ENCODE data around the gene THEM5.

Gene THEM5

DNA sequence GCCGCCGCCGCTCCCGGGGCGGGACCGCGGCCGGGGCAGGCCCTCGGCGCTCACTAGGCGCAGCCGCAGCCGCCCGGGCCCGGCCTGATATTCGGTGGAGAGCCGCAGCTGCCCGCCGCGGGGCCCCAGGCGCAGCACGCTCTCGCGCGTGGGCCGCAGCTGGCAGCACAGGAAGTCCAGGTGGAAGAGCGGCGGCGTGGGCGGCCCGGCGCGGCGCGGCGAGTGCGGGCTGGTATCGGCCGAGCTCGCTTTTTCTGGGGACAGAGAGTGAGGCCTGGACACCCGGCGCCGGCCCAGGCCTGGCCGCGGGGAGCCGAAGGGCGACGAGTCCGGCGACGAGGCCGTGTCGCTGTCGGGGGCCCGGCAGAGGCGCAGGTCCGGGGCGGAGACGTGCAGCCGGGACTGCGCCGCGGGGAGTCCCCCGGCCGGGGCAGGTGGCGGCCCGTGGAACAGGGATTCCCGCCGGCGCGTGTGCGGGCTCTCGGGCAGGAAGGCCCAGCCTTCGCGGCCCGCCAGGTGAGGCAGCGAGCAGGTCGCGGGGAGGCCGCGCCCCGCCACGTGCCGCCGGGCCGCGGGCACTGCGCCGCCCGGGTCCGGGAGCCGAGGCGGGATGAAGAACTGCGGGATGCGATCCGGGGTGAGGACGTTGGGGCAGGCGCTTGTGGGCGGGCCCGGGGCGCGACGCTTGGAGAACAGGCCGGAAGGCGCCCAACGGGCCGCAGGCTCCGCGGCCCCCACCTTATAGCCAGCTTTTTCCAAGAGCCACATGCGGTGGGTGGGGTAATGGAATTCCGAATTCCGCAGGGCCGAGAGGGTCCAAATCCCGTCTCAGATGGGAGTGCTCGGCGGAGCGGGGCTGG is 15.1 kb downstream of the THEM5 start:
- Histone ChIP-seq H3K4me3 (ENCODE audit: low read length) (peak overlapping the region; percentile 64), H3K4me2 (ENCODE audit: low read length) (peak overlapping the region; percentile 78), H3K9me3 (replicated peaks; ENCODE audit: low read length) (no peaks in the 10 kb centered on the region), H3K9ac (ENCODE audit: low read depth, low read length) (peak overlapping the region; percentile 51), H3K36me3 (ENCODE audit: insufficient read depth, low read length) (no peaks in the 10 kb centered on the region), H3K27me3 (ENCODE audit: control insufficient read depth, insufficient read depth, low read length) (peaks cover 39% of the 10 kb centered on the region), H3K4me1 (ENCODE audit: control insufficient read depth, insufficient read depth, low read length) (peaks cover 23% of the 10 kb centered on the region)

DNA sequence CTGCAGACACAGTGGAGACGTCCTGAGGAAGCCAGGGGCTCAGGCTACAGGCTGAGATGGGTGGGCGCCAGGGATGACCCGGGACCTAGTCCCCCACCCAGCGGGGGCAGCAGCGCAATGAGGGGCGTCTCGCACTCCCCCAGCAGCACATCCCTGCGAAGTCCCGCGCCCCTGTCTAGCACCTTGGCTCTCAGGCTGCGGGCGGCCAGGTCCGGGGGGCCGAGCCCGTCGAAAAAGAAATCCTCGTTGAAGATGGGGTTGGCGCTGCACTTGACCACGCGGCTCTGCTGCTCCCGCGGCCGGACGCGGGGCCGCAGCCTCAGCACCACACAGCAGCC is 15.7 kb downstream of the THEM5 start:
- H3K27me3 ChIP-seq (ENCODE audit: control insufficient read depth, insufficient read depth, low read length) = peaks cover 39% of the 10 kb centered on the region
- peak overlapping the region; percentile 64 for H3K4me3 ChIP-seq (ENCODE audit: low read length)
- H3K4me2 ChIP-seq (ENCODE audit: low read length) = peak overlapping the region; percentile 78
- no peaks in the 10 kb centered on the region for H3K9me3 ChIP-seq (replicated peaks; ENCODE audit: low read length)
- peaks cover 23% of the 10 kb centered on the region for H3K4me1 ChIP-seq (ENCODE audit: control insufficient read depth, insufficient read depth, low read length)
- no peaks in the 10 kb centered on the region for H3K36me3 ChIP-seq (ENCODE audit: insufficient read depth, low read length)
- peak overlapping the region; percentile 51 for H3K9ac ChIP-seq (ENCODE audit: low read depth, low read length)

DNA sequence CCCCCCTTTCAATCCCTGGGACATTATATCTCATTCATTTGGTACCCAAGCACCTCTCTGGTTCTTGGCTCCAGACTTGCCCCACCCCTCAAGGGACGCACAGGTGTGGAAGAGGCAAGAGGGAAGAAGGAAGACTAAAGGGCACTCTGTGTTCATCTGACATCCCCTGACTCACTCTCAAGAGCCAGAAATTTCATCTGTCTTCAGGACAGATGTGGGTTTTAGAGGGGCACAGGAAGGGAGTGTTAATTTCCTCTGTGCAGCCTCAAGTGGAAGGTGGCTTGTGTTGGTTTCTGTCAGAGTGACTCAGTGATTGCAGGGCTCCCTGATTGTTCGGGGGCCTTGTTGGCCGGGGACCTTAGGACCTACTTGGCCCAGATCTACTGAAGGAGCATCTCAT is 16.3 kb downstream of the THEM5 start:
- Histone ChIP-seq H3K4me1 (ENCODE audit: control insufficient read depth, insufficient read depth, low read length) (peaks cover 23% of the 10 kb centered on the region), H3K4me2 (ENCODE audit: low read length) (no peak overlapping the region), H3K27me3 (ENCODE audit: control insufficient read depth, insufficient read depth, low read length) (peaks cover 38% of the 10 kb centered on the region), H3K36me3 (ENCODE audit: insufficient read depth, low read length) (no peaks in the 10 kb centered on the region), H3K9me3 (replicated peaks; ENCODE audit: low read length) (no peaks in the 10 kb centered on the region), H3K4me3 (ENCODE audit: low read length) (no peak overlapping the region), H3K9ac (ENCODE audit: low read depth, low read length) (no peak overlapping the region)

DNA sequence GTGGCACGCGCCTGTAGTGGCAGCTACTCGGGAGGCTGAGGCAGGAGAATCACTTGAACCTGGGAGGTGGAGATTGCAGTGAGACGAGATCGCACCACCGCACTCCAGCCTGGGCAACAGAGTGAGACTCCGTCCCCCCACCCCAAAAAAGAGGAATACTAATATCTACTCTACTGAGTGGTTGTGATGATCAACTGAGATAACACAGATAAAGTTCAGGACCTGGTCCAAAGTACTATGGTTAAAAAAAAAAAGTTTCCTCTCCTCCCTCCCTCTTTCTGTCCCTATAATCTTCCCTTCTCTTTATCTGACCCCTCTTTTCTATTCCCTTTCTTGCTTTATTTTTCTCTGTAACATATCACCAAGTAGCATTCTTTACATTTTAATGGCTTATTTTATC is 17.9 kb downstream of the THEM5 start:
- no peaks in the 10 kb centered on the region for H3K36me3 ChIP-seq (ENCODE audit: insufficient read depth, low read length)

DNA sequence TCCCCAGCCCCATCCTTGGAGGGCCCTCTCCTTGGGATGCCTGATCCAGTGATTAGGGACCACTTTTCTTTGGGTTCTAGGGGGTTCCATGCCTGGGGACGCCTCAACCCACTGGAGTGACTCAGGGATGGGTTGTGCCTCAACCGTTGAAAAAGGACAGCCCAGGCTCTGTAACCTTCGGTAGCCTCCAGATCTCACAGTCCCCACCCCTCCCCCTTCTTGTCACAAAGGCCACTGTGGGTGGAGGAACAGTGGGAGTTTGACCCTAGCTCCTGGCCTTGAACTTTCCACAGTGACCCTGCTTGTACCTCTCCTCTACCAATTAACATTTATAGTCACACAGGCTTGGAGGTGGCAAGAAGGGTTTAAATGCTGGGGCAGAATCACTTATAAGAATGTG is 19.3 kb downstream of the THEM5 start:
- Histone ChIP-seq H3K9me3 (replicated peaks; ENCODE audit: low read length) (no peaks in the 10 kb centered on the region), H3K27me3 (ENCODE audit: control insufficient read depth, insufficient read depth, low read length) (peaks cover 29% of the 10 kb centered on the region), H3K36me3 (ENCODE audit: insufficient read depth, low read length) (no peaks in the 10 kb centered on the region), H3K9ac (ENCODE audit: low read depth, low read length) (no peak overlapping the region), H3K4me3 (ENCODE audit: low read length) (no peak overlapping the region), H3K4me2 (ENCODE audit: low read length) (no peak overlapping the region), H3K4me1 (ENCODE audit: control insufficient read depth, insufficient read depth, low read length) (peaks cover 10% of the 10 kb centered on the region)

More for the DNA sequence above, 17.9 kb downstream of the THEM5 start:
- Histone ChIP-seq H3K4me1 (ENCODE audit: control insufficient read depth, insufficient read depth, low read length) (peaks cover 12% of the 10 kb centered on the region), H3K9ac (ENCODE audit: low read depth, low read length) (no peak overlapping the region), H3K9me3 (replicated peaks; ENCODE audit: low read length) (no peaks in the 10 kb centered on the region), H3K4me3 (ENCODE audit: low read length) (no peak overlapping the region), H3K27me3 (ENCODE audit: control insufficient read depth, insufficient read depth, low read length) (peaks cover 30% of the 10 kb centered on the region), H3K4me2 (ENCODE audit: low read length) (no peak overlapping the region)

DNA sequence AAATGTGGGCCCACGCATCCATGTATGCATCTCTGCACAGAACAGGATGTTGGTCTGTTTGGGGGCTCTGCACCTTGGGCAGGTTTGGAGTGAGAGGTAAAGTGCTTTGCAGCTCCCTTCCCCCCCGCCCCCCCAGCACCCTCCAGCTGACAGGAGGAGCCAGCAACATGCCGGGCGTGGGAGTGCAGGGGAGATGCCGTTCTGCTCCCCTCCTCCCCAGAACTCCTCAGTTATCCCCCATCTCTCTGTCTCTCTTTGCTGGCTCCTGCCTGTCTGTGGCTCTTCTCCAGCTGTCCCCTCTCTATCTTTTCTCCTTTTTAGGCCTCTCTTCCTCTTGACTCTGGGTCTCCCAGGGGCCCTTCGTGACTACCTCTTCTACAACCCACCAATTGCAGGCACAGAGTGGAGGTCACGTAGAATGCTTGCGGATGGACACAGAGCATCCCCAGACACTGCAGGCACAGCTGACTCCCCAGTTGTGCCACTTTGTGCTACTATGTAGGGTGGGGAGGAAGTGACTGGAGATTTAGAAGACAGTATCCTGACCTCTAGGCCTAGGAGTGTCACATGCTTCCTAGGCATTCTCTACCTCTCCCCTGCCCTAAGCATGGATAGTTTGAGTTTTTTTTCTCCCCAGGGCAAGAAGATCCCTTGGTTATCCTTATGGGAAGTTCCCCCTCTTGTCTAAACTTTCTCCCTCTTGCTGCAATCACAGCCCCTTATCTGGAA is 20.2 kb downstream of the THEM5 start:
- H3K36me3 ChIP-seq (ENCODE audit: insufficient read depth, low read length) = no peaks in the 10 kb centered on the region
- no peak overlapping the region for H3K9ac ChIP-seq (ENCODE audit: low read depth, low read length)
- H3K4me2 ChIP-seq (ENCODE audit: low read length) = no peak overlapping the region
- peaks cover 28% of the 10 kb centered on the region for H3K27me3 ChIP-seq (ENCODE audit: control insufficient read depth, insufficient read depth, low read length)
- peaks cover 10% of the 10 kb centered on the region for H3K4me1 ChIP-seq (ENCODE audit: control insufficient read depth, insufficient read depth, low read length)
- H3K9me3 ChIP-seq (replicated peaks; ENCODE audit: low read length) = no peaks in the 10 kb centered on the region
- H3K4me3 ChIP-seq (ENCODE audit: low read length) = no peak overlapping the region

DNA sequence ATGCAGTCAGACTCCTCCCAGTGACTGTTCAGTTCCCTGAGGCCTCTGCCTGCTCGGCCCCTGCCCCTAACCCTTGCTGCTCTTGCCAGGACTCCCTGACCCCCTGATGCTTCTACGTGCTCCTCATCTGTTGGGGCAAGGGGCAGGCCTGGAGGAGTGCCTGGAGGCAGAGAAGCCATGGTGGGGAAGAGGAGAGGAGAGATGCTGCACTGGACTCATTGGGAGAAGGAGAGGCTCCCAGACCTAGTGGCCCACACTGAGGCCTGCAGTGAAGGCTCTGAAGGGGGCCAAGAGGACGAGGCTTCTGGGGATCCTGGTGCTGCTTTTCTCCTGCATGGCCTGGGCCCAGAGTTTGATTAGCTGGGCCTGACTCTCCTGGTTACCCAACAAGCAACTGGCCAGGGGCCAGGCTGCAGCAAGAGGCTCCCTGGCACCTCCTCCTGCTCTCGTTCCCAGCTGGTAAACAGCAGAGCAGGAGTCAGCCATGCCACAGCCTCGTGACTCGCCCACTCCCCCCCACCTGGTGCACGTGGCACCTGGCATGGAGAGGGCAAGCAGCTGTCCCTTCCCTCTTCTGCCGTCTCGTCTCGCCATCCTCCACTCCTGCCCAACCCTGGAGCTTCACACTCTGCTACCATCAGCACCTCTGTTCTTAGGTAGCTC is 21.1 kb downstream of the THEM5 start:
- no peak overlapping the region for H3K4me3 ChIP-seq (ENCODE audit: low read length)
- no peaks in the 10 kb centered on the region for H3K36me3 ChIP-seq (ENCODE audit: insufficient read depth, low read length)
- no peak overlapping the region for H3K9ac ChIP-seq (ENCODE audit: low read depth, low read length)
- H3K4me1 ChIP-seq (ENCODE audit: control insufficient read depth, insufficient read depth, low read length) = peaks cover 4% of the 10 kb centered on the region
- H3K4me2 ChIP-seq (ENCODE audit: low read length) = no peak overlapping the region
- peaks cover 27% of the 10 kb centered on the region for H3K27me3 ChIP-seq (ENCODE audit: control insufficient read depth, insufficient read depth, low read length)
- no peaks in the 10 kb centered on the region for H3K9me3 ChIP-seq (replicated peaks; ENCODE audit: low read length)

DNA sequence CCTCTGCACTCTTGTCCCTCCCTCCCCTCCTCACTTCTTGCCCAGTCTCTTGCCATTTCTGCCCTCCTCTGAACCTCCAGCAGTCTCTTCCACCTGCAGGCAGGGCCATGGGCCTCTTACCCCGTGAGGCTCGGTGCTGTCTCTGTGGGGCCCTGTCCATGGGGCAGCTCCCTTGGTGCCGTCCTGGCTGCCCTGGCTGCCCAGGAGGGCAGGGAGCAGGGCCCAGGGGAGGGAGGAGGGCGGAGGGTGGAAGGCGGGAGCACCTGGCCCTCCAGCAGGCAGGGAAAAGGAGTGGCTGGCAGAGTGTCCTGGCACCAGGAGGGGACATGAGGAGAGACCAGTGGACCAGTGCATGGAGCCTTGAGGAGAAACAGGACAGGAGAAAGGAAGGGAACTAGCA is 21.9 kb downstream of the THEM5 start, which contains the start of gene RORC:
Gene RORC (minus strand): TSS at position 198 of the 400 bp plus-strand sequence. CDS start 38 bp downstream, at position 160.
- H3K4me1 ChIP-seq (ENCODE audit: control insufficient read depth, insufficient read depth, low read length) = peaks cover 4% of the 10 kb centered on the region

DNA sequence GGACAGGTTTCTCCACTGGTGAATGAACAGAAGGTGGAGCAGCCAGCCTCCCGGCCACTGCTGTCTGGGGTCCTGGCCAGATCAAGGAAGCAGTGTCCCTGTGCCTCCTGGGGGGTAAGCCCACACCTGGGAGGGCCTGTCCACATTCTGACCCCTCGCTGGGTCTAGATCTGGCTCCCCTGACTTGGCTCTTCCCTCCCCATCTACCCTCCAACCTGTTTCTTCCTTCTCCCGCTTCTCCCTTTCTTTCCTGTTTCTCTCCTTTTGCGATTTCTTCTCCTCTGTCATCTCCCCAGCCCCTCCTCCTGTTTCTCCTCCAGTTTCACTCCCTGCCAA is 22.3 kb downstream of the THEM5 start:
- Histone ChIP-seq H3K36me3 (ENCODE audit: insufficient read depth, low read length) (no peaks in the 10 kb centered on the region), H3K4me3 (ENCODE audit: low read length) (no peak overlapping the region), H3K4me2 (ENCODE audit: low read length) (no peak overlapping the region), H3K4me1 (ENCODE audit: control insufficient read depth, insufficient read depth, low read length) (peaks cover 4% of the 10 kb centered on the region), H3K27me3 (ENCODE audit: control insufficient read depth, insufficient read depth, low read length) (peaks cover 27% of the 10 kb centered on the region), H3K9ac (ENCODE audit: low read depth, low read length) (no peak overlapping the region), H3K9me3 (replicated peaks; ENCODE audit: low read length) (no peaks in the 10 kb centered on the region)

More for the DNA sequence above, 21.9 kb downstream of the THEM5 start, which contains the start of gene RORC:
- no peak within 1 kb of the TSS for H3K4me2 ChIP-seq (ENCODE audit: low read length)
- H3K36me3 ChIP-seq (ENCODE audit: insufficient read depth, low read length) = no peaks in the 10 kb centered on the region
- no peak within 1 kb of the TSS for H3K9ac ChIP-seq (ENCODE audit: low read depth, low read length)
- peaks cover 23% of the 10 kb centered on the region for H3K27me3 ChIP-seq (ENCODE audit: control insufficient read depth, insufficient read depth, low read length)
- no peak within 1 kb of the TSS for H3K4me3 ChIP-seq (ENCODE audit: low read length)
- no peaks in the 10 kb centered on the region for H3K9me3 ChIP-seq (replicated peaks; ENCODE audit: low read length)

DNA sequence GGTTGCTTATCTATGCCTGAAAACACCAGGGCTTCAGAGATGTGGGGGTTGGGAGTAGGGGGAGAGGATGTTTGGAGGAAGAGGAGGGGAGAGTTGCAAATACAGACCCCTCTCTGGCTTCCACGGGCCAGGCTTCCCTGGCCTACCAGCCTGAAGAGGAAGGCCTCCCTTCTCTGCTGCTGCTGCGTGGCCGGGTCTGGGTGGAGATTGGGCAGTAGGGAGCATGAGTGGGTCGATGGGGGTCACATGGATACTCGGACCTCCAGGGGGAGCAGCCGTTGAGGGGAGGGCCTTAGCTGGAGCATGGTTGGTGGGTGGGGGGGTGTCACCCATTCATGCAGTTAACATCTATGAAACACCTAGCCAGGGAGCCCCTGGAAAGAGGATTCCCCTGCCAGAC is 23.5 kb downstream of the THEM5 start:
- Histone ChIP-seq H3K4me1 (ENCODE audit: control insufficient read depth, insufficient read depth, low read length) (peaks cover 4% of the 10 kb centered on the region), H3K9ac (ENCODE audit: low read depth, low read length) (no peak overlapping the region), H3K36me3 (ENCODE audit: insufficient read depth, low read length) (no peaks in the 10 kb centered on the region), H3K9me3 (replicated peaks; ENCODE audit: low read length) (no peaks in the 10 kb centered on the region), H3K27me3 (ENCODE audit: control insufficient read depth, insufficient read depth, low read length) (peaks cover 32% of the 10 kb centered on the region), H3K4me2 (ENCODE audit: low read length) (no peak overlapping the region), H3K4me3 (ENCODE audit: low read length) (no peak overlapping the region)

DNA sequence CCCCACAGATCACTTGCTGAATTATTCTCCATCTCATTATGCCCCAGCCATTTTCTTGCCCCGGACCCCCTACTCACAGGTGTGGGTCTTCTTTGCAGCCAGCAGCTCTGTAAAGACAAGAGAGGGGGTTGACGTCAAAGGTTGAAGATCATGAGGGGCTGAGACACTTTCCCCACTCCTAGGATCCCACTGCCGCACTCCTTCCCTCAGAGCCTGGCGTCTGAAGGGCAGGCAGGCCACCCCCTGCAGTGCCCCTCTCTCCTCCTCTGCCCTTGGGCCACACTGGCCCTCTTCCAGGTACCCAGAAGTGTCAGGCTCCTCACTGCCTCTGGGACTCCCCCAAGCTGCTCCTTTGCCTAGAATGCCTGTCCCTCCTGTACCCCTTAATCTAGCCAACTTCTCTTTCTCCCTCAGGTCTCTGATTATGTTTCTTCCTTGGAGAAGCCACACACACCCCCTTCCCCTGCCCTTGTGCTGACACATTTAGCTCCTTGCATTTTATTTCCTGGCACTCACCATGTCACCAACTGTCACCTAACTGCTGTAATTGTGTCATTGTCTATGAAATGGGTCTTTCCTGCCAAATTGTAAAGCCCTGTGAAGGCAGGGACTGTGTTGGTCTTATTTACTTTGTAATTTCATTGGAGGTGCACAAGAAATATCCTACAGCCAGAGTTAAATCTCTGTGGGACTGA is 24.0 kb downstream of the THEM5 start:
- Histone ChIP-seq H3K36me3 (ENCODE audit: insufficient read depth, low read length) (no peaks in the 10 kb centered on the region), H3K9ac (ENCODE audit: low read depth, low read length) (no peak overlapping the region), H3K27me3 (ENCODE audit: control insufficient read depth, insufficient read depth, low read length) (peaks cover 37% of the 10 kb centered on the region), H3K4me2 (ENCODE audit: low read length) (no peak overlapping the region), H3K4me3 (ENCODE audit: low read length) (no peak overlapping the region), H3K4me1 (ENCODE audit: control insufficient read depth, insufficient read depth, low read length) (peaks cover 4% of the 10 kb centered on the region), H3K9me3 (replicated peaks; ENCODE audit: low read length) (no peaks in the 10 kb centered on the region)
